ENCODE data around the gene CRTAC1. TPM values are rescaled to one million over a fixed set of nuclear protein-coding genes. Genes with fewer than 3 reads are reported as not detected.

CRTAC1 gene
- total RNA-seq, 1 donor from 2014 or later: 0.06 TPM

DNA sequence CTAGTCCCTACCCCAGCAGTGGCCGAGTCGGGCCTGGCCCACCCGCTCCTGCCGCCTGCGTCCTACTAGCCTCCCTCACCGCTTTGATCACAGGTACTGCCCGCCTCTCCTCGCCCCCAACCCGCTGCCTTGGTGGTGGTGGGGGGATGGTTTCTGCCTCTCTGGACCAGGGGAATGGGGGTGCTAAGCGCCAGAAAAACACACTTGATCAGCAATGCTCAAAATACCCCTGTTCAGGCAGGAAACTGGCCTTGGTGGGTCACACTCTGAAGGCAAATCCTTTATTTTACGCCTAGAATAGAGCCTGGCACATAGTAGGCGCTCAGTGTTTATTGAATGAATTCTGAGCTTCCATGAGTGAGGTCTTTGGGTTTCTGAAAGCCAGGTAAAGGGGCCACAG lies 1.0 kb upstream of the CRTAC1 start:
- no peak for TF ChIP-seq CTCF (conservative IDR thresholded peaks at IDR 0.05; ENCODE audit: low read depth, low read length)
- no peak overlapping the region for H3K4me3 ChIP-seq (ENCODE audit: low read depth, low read length)
- no peak for DNase-seq (ENCODE audit: low read depth)

GRCh38 chr10:98030991-98031431 lies 590 bp upstream of the CRTAC1 start:
- TF ChIP-seq CTCF (conservative IDR thresholded peaks at IDR 0.05; ENCODE audit: low read depth, low read length): no peak
- H3K4me3 ChIP-seq (ENCODE audit: low read depth, low read length): no peak overlapping the region
- DNase-seq (ENCODE audit: low read depth): no peak

DNA sequence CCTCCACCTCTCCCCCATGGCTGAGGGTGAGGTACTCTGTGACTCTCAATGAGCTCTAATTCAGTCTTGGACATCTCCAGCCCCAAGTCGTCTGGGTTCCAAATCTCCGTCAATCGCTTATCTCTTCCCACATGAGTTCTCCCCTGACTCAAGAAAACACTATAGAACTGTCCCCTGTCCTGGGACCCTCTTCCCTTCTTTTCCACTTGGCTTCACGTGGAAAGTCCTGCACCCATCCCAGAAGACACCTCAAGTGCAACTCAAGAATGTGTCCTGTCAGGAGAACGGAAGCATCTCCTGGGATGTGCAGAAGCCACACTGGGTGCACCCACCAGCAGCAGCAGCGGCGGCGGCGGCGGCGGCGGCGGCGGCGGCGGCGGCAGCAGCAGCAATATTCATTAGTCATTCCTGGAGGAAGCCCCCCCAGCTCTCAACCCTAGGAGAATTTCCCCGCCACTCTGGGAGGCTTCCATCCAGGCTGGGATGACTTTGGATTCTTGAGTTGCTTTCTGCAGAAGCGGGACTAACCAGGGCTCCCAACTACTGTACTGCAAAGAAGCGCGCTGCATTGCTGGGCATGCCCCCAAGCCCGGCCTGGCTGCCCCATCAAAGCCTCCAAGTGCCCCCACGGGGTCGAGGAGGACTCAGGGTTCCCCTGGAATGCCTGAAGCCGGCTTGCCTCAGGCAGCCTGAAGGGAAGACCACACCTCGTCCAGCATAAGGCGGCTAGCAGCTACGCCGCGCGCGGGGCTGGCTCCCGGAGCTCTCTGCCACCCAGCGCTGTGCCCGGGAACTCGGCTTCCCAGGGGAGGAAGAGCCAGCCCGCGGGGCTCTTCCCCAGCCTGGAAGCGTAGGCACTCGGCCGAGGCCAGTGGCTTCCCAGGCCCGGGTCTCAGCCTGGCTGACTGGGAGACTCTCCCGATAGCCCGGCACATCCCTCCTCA lies 1.0 kb downstream of the CRTAC1 start:
- peak overlapping the region; percentile 21 for H3K4me3 ChIP-seq (ENCODE audit: low read depth, low read length)
- no peak for TF ChIP-seq CTCF (conservative IDR thresholded peaks at IDR 0.05; ENCODE audit: low read depth, low read length)
- DNase-seq (ENCODE audit: low read depth): no peak

DNA sequence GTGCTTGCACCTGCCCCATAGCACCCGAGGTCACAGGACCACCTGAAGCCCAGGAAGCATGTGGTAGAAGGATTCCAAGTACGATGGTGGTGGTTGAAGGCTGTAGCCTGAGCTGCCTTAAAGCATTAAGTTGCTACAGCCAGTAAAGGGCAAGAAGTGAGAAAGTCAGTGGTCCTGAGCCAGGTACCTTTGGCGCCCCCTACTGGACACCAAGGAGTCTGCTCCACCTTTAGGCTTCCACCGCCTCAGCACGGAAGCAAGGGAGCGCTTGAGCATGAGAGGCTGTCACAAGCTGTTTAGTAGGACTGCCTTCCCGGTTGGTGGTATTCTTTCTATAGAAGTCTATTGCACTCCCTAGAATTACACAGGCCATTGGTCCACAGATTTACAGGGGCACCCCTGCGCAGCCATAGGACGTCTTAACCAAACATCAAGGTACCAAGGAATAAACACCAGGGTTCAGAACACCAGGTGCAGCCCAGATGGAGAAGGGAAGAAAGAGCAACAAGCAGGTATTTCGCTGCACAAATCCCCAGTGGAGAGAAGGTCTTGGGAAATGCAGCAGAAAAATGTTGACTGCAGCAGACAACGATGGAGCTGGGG lies 2.2 kb downstream of the CRTAC1 start:
- H3K4me3 ChIP-seq (ENCODE audit: low read depth, low read length): no peak overlapping the region
- peak; percentile 88 for TF ChIP-seq CTCF (conservative IDR thresholded peaks at IDR 0.05; ENCODE audit: low read depth, low read length)
- peak; percentile 2 for DNase-seq (ENCODE audit: low read depth)

GRCh38 chr10:98023024-98023423 lies 7.4 kb downstream of the CRTAC1 start:
- no peak overlapping the region for H3K4me3 ChIP-seq (ENCODE audit: low read depth, low read length)
- no peak for DNase-seq (ENCODE audit: low read depth)
- TF ChIP-seq CTCF (conservative IDR thresholded peaks at IDR 0.05; ENCODE audit: low read depth, low read length): no peak

- no peak for DNase-seq (ENCODE audit: low read depth)
- TF ChIP-seq CTCF (conservative IDR thresholded peaks at IDR 0.05; ENCODE audit: low read depth, low read length): no peak
- no peak overlapping the region for H3K4me3 ChIP-seq (ENCODE audit: low read depth, low read length)
These were observed 9.6 kb downstream of the CRTAC1 start for GRCh38 chr10:98020784-98021183.
